Central memory CD4-positive, alpha-beta T cell (primary cell): ENCODE results near the gene PLEKHM2.
A peak's percentile ranks its signal among the peaks of the same experiment; 100 is the strongest.
"Not testable (repeated sequence)": the region's sequence is repeated elsewhere in the genome, so short reads cannot be mapped to it uniquely, and the experiment has no call there.

Experiments used
- DNase-seq: peaks from one replicate; pipeline ENCODE4 v3.0.0; 2022
- total RNA-seq, 3 experiments: gene quantifications; one replicate each; lab custom pipeline; 2026; lab: John Stamatoyannopoulos, UW

Gene PLEKHM2, protein sequence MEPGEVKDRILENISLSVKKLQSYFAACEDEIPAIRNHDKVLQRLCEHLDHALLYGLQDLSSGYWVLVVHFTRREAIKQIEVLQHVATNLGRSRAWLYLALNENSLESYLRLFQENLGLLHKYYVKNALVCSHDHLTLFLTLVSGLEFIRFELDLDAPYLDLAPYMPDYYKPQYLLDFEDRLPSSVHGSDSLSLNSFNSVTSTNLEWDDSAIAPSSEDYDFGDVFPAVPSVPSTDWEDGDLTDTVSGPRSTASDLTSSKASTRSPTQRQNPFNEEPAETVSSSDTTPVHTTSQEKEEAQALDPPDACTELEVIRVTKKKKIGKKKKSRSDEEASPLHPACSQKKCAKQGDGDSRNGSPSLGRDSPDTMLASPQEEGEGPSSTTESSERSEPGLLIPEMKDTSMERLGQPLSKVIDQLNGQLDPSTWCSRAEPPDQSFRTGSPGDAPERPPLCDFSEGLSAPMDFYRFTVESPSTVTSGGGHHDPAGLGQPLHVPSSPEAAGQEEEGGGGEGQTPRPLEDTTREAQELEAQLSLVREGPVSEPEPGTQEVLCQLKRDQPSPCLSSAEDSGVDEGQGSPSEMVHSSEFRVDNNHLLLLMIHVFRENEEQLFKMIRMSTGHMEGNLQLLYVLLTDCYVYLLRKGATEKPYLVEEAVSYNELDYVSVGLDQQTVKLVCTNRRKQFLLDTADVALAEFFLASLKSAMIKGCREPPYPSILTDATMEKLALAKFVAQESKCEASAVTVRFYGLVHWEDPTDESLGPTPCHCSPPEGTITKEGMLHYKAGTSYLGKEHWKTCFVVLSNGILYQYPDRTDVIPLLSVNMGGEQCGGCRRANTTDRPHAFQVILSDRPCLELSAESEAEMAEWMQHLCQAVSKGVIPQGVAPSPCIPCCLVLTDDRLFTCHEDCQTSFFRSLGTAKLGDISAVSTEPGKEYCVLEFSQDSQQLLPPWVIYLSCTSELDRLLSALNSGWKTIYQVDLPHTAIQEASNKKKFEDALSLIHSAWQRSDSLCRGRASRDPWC
- total RNA-seq = 87.9 to 106 (median 97.6) reads per million in 3 experiments

DNA sequence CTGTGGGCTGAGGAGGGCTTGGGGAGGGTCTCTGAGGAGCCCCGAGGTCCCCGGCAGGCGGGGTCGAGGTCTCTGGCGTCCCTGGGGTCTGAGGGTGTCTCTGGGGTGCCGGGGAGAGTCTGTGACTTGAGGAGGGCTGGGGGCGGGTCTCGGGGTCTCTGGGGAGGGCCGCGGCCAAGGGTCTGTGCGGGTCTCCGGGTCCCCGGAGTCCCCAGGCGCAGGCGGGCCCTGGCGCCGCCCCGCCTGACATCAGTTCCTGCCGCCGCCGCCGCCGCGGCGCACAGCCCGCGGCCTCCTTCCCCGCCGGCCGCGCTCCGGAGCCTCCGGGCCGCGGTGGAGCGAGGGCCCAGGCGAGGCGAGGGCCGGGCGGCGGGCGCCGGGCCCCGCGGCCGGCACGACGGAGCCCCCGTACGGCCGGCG lies at the start of gene PLEKHM2:
Gene PLEKHM2, plus strand, starts transcription at position 279 of the 420 bp plus-strand sequence. CDS start 239 bp downstream, outside the sequence.
- DNase-seq = peak; percentile 48

DNA sequence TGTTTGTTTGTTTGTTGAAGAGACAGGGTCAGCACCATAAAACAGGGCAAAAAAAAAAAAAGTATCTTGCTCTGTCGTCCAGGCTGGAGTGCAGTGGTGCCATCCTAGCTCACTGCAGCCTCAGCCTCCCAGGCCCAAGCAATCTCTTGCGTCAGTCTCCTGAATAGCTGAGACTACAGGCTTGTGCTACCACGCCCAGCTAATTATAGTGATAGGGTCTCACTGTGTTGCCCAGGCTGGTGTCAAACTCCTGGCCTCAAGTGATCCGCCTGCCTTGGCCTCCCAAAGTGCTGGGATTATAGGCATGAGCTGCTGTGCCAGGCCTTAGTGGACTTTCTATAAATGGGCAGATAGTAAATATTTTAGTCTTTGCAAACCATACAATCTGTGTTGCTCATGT lies 47.7 kb upstream of the PLEKHM2 start:
- DNase-seq = no peak

DNA sequence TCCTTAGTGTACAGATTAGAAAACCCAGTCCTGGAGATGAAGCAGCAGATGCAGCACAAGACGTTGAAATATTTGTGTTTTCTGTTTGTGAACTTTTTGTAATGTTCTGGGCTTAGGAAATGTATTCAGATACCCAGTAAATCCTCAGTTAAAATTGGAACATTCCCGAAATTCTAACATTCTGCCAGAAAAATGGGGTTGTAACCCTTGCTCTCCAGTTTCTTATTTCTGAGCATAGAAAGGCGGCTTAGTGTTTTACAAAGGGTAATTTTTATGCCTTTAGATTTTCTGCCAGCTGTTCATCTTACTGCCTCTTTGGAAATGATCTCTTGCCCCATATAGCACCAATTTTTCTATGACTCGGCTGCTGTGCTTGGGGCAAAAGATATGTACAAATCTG lies 46.3 kb upstream of the PLEKHM2 start:
- no peak for DNase-seq

DNA sequence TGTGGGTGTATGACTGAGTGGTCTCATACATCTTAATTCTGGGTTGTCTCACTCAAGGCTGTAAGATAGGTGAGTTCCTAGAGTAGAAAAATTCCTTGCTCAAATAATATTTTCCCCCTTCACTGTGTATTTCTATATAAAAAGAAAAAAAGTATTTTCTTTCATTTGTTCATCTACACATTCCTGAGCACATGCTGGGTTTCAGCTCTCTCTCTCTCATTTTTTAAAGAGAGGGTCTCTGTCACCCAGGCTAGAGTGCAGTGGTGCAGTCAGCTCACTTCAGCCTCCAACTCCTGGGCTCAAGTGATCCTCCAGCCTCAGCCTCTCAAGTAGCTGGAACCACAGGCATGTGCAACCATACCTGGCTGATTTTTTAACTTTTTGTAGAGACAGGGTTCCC lies 44.9 kb upstream of the PLEKHM2 start:
- DNase-seq = no peak

DNA sequence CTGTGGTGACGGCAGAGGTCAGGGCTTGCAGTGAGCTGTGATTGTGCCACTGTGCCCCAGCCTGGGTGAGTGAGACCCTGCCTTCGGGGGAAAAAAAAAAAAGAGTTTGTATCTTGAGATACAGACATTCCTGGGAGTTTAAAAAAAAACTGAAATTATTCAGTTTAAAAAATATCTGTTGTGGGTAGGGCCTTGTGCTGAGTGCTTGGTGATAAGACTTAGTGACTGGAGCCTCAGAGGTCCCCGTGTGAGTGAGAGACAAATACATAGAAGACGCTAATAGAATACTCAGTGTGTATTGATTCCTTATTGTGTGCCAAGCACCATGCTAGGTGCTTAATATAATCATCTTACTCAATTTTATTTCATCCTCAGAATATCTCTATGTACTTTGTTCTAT lies 44.2 kb upstream of the PLEKHM2 start:
- no peak for DNase-seq

DNA sequence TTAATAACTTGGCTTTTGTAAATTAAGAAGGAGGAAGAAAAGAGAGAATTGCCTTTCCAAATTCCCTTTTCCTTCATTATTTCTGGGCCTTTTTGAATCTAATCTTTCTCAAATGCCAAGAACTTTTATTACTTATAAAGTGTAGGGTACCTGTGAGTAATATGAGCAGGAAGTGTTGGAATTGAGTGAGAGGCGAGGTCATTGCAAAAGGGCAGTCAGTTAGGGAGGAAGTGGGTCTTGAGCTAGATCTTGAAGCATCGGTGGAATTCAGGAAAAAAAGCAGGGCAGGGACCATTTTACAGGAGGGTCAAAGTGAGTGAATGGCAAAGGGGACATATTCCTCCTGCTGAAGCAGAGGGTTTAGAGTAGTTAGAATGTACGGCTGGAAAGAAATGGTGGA lies 43.5 kb upstream of the PLEKHM2 start:
- DNase-seq = no peak

DNA sequence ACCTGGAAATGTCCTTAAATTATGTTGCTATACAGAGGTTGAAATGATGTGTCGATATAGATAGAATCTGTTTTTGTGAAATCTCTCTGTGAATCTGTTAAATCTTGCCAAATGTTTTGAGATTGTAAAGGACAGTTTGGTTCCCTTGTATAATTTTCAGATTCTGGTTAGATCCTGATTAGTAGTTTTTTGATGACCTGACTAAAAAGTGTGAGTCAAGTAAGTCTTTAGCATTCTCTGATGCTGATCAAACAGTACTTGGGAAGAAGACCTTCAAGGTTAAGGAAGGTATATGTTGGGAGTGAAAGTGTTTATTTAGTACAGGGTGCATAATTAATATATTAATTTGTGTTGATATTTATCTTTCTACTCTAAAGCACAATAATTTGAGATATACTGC lies 34.2 kb upstream of the PLEKHM2 start:
- DNase-seq = no peak

DNA sequence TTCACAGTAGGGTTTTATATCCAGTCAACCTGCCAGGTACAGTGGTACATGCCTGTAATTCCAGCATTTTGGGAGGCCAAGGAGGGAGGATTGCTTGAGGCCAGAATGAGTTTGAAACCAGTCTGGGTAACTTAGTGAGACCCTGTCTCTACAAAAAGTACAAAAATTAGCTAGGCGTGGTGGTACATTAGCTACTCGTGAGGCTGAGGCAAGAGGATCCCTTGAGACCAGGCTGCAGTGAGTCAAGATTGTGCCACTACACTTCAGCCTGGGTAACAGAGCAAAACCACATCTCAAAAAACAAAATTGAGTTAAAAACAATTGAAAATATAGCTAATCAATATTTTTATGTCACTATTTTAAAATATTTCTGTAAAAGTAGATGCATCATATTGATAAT lies 33.7 kb upstream of the PLEKHM2 start:
- DNase-seq = no peak

DNA sequence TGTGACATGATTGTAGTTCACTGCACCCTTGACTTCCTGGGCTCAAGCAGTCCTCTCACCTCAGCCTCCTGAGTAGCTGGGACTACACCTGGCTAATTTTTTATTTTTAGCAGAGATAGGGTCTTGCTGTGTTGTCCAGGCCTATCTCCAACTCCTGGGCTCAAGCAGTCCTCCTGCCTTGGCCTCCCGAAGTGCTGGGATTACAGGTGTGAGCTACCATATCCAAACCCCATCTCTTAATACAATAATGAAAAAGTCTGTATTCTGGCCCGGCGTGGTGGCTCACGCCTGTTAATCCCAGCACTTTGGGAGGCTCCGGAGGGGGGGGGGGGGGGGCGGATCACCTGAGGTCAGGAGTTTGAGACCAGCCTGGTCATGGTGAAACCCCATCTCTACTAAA lies 32.0 kb upstream of the PLEKHM2 start:
- not testable (repeated sequence) for DNase-seq

DNA sequence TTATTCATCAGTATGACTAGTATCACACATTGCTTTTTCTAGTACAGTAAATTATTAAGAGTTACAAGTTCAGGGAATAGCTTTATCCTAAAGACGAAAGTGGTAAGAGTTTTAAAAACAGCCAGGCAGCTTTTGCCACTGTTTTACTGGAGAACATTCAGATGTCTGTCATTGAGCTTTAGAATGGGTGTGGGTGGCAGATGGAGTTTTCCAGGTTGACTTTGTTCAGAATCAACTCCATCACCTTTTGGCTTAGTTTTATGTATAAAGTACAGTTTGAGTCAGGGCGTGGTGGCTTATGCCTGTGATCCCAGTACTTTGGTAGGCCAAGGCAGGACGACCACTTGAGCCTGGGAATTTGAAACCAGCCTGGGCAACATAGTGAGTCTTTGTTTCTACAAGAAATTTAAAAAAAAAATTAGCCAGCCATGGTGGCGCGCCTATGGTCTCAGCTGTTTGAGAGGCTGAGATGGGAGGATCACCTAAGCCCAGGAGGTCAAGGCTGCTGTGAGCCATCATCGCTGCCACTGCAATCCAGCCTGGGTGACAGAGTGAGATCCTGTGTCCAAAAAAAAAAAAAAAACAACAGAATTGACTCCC lies 29.9 kb upstream of the PLEKHM2 start:
- no peak for DNase-seq

DNA sequence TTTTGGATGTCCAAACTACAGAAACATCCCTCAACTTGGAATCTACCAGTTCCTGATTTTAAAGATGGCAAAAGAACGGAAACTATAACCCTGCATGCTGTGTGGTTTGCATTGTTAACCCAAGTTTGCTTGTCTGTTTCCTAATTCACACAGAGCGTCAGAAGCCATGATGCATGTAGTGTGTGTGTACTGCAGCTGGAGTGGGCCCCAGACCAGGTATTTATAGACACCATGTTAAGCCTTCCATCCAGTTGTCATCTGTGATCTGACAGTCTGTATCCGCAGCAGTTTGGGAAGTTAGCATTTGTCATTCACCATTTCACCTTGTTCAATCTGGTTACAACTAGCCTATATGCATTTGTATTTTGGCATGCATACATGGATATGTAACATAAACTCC lies 27.7 kb upstream of the PLEKHM2 start:
- DNase-seq = no peak

DNA sequence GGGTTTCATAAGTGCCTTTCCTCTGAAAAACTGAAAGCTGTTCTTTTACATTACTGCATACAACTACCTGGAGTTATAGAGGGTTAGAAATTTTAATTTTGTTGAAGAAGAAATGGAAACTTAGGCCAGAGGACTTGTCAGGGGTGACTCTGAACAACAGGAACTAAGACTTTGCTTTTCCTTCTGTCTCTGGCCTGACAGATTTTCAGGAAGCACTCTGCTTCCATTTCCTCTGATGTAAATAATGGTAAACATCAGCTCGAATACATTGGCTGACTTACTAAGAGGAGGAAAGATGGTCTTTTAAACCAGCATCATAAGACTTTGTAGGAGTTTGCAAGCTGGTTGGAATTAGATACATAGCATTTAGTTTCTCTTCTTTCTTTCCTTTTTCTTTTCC lies 27.1 kb upstream of the PLEKHM2 start:
- DNase-seq = no peak

DNA sequence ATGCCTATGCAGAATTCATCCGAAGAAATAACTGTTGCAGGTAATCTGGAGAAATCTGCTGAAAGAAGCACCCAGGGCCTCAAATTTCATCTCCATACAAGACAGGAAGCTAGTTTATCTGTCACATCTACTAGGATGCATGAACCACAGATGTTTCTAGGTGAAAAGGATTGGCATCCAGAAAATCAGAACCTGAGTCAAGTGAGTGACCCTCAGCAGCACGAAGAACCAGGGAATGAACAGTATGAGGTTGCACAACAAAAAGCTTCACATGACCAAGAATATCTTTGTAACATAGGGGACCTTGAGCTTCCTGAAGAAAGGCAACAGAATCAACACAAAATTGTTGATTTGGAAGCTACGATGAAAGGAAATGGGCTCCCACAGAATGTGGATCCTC lies 24.0 kb upstream of the PLEKHM2 start:
- no peak for DNase-seq

DNA sequence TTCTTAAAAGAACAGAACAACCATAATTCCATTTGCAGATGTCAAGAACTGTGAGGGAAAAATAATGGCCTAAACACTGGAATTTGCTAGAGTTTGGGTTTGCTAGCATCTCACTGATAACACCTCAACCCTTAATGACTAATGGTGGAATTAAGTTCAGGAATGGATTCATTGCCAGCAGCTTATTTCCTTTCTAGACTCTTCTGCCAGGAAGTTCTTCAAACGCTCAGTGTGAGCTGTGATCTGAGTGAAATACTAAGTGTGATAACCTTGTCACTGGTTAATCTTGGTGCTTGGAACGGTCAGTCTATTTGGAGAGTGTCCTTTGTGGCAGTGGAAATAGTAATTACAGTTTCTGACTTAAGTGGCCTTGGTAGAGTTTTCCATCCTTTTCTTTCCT lies 21.6 kb upstream of the PLEKHM2 start:
- no peak for DNase-seq

DNA sequence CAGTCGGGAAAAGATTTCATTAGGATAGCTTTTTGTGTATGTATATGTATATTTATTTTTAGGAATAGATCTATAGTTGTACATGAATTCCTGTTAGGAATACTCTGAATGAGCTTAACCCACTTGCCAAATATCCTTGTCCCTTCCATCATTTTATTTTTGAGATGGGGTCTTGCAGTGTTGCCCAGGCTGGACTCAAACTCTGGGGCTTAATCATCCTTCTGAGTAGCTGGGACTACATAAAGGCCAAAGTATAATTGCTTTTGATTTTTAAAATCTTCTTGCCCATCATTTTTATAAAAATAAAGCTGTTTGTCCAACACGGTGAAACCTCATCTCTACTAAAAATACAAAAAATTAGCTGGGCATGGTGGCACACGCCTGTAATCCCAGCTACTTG lies 20.2 kb upstream of the PLEKHM2 start:
- DNase-seq = no peak

DNA sequence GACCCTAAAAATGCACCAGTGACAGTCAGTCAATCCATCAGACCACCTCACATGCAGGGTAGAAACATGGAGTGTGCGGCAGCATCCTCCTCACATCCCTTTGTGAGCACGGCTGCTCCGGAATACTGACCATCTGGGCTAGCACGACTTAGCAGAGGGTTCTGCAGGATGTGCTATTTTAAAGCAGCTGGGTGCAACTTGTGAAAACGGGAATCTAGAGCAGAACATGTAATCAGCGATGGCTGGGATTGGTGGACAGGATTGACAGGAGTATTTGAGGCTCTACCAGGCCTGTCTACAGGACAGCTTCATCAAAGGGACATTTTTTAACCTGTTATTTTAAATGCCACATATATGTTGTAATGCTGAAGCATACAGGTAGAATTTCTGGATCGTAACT lies 16.8 kb upstream of the PLEKHM2 start:
- DNase-seq = no peak

DNA sequence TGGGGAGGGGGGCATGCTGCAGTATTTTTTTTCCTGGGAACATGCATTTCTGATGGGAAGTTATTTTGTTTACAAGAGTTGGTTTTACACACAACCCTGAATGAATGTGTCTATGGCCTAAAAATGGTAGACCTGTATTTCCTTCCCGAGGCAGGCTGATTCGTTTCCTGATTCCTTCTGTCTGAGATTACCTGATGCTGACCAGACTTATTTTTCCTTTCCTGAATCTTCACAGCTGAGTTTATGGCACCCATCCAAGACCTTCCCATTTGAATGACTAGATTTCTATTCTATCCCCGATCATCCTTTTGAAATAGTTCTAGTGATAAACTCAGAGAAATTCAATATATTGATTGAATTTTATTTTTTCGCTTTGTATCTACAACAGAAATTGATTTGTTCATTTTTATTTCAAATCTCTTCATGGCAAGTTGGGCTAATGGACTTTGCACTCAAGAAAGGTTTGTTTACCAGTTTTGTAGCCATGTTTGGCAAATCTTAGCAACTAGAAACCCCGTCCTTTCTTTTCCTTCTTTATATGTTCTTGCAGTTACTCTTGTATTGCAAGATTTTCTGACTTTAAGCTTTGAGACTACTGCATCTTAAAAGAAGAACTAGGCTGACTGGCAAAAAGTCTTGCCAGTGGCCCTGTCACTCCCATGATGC lies 15.9 kb upstream of the PLEKHM2 start:
- DNase-seq = no peak

DNA sequence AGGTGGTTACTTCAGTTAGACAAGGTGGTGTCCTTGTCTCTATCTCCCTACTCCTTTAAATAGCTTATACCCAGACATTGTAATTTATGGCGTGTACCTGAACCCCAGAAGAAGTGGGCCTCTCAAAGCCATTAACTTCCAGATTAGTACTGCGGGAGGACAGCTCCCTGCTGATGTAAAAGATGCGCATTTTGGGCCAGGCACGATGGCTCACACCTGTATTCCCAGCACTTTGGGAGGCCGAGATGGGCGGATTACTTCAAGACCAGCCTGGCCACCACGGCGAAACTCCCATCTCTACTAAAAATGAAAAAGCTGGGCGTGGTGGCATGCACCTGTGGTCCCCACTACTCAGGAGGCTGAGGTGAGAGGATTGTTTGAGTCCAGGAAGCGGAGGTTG lies 15.0 kb upstream of the PLEKHM2 start:
- DNase-seq = no peak

DNA sequence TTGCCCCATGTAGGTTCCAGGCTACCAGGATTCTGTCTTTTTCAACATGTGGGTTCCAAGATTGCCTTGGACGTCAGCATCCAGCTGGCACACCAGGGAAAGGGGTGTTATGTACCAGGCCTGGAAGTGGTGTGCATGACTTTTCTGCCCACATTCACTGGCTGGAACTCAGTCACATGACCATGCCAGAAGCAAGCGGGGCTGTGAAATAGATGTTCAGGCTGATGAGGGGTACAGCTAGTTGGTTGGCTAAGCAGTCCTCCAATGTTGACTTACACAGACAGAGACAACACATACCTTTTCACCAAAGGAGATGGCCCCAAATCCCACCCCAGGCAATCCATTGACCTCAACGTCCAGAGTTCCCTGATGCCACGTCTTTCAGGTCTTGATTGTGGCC lies 14.3 kb upstream of the PLEKHM2 start:
- no peak for DNase-seq

DNA sequence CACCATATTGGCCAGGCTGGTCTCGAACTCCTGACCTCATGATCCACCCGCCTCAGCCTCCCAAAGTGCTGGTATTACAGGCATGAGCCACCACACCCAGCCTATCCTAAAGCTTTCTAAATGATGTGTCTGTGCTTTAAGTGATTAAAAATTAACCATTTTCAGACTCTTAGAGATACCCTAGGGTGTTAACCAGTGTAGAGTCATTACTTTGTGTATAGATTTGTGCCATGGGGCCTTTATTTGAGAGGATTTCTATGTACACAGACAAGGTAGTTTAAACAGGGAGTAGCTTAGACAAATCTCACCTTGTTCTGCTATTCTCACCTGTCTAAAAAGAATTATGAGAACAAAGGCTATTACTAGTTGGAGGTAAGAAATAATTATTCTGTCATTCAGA lies 12.7 kb upstream of the PLEKHM2 start:
- DNase-seq = no peak

DNA sequence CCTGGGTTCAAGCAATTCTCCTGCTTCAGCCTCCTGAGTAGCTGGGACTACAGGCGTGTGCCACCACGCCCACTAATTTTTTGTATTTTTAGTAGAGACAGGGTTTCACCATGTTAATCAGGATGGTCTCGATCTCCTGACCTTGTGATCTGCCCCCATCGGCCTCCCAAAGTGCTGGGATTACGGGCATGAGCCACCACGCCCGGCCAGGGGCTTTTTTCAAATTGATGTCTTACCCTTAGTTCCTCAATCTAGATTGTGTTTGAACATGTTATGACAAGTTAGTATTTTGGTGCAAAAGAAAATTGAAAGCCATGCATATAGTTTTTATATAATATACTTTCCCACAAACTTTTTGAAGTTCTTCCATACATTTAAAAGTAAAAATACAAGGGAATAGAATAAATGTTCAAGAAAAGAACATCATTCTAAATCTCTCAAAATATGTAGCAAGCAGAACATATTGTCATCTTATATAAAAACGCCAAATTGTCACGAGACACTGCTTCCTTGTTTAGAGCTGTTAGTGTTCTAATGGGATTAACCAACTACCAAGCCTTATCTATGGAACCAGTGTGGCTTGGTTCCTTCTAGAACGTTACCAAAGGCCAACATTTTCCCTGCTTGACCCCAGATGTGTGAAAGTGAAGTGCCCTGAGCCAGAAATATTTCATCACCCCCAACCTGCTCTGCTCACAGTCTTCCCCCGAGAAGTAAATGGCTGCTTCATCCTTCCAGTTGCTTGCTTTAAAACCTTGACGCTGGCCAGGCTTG lies 9.5 kb upstream of the PLEKHM2 start:
- no peak for DNase-seq

DNA sequence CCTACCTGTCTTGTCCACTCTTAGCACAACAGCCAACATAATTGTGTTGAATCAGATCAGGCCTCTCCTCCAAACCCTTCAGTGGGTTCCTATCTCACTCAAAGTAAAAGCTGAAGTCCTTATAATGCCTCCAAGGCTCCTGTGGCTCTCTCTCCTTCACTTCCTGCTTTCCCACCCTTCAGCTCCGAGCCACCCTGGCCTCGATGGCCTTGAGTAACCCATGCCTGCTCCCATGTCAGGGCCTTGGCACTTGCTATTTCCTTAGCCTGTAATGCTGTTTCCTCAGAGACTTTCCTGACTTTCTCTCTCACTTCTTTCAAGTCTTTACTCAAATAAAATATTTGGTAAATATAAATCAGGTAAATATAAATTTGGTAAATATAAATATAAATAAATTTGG lies 8.1 kb upstream of the PLEKHM2 start:
- no peak for DNase-seq
